ENCODE measurements around the gene MGLL. TPM values are rescaled to one million over a fixed set of nuclear protein-coding genes. Genes with fewer than 3 reads are reported as not detected.

MGLL gene
- total RNA-seq, 1 donor from 2014 or later: 0.43 TPM

- Mint-ChIP-seq H3K27me3 (peaks cover 55% of the 10 kb centered on the region), H3K27ac (no peak overlapping the region), H3K9me3 (ENCODE audit: low read depth) (no peaks in the 10 kb centered on the region), H3K4me1 (ENCODE audit: low read depth) (no peaks in the 10 kb centered on the region), H3K36me3 (ENCODE audit: insufficient read depth) (no peaks in the 10 kb centered on the region), H3K4me3 (ENCODE audit: low read depth) (no peak overlapping the region)
- no peak for TF ChIP-seq CTCF (IDR thresholded peaks at IDR 0.05; ENCODE audit: unreplicated experiment)
- no peak for DNase-seq (ENCODE audit: low spot score, unreplicated experiment)
Measured at GRCh38 chr3:127728417-127729015, 93.8 kb downstream of the MGLL start.

GRCh38 chr3:127726894-127727293, 95.4 kb downstream of the MGLL start:
- Mint-ChIP-seq H3K4me3 (ENCODE audit: low read depth) (no peak overlapping the region), H3K9me3 (ENCODE audit: low read depth) (no peaks in the 10 kb centered on the region), H3K36me3 (ENCODE audit: insufficient read depth) (no peaks in the 10 kb centered on the region), H3K4me1 (ENCODE audit: low read depth) (no peaks in the 10 kb centered on the region), H3K27me3 (peaks cover 56% of the 10 kb centered on the region), H3K27ac (no peak overlapping the region)
- TF ChIP-seq CTCF (IDR thresholded peaks at IDR 0.05; ENCODE audit: unreplicated experiment): no peak
- DNase-seq (ENCODE audit: low spot score, unreplicated experiment): no peak

- Mint-ChIP-seq H3K36me3 (ENCODE audit: insufficient read depth) (no peaks in the 10 kb centered on the region), H3K4me3 (ENCODE audit: low read depth) (no peak overlapping the region), H3K4me1 (ENCODE audit: low read depth) (peaks cover 3% of the 10 kb centered on the region), H3K9me3 (ENCODE audit: low read depth) (no peaks in the 10 kb centered on the region), H3K27me3 (peaks cover 30% of the 10 kb centered on the region), H3K27ac (no peak overlapping the region)
- TF ChIP-seq CTCF (IDR thresholded peaks at IDR 0.05; ENCODE audit: unreplicated experiment): no peak
- no peak for DNase-seq (ENCODE audit: low spot score, unreplicated experiment)
Measured at GRCh38 chr3:127723011-127723567, 99.2 kb downstream of the MGLL start.

GRCh38 chr3:127722091-127722784, 100.1 kb downstream of the MGLL start:
- Mint-ChIP-seq H3K4me1 (ENCODE audit: low read depth) (peaks cover 3% of the 10 kb centered on the region), H3K9me3 (ENCODE audit: low read depth) (no peaks in the 10 kb centered on the region), H3K4me3 (ENCODE audit: low read depth) (no peak overlapping the region), H3K27me3 (peaks cover 29% of the 10 kb centered on the region), H3K36me3 (ENCODE audit: insufficient read depth) (no peaks in the 10 kb centered on the region), H3K27ac (no peak overlapping the region)
- no peak for TF ChIP-seq CTCF (IDR thresholded peaks at IDR 0.05; ENCODE audit: unreplicated experiment)
- no peak for DNase-seq (ENCODE audit: low spot score, unreplicated experiment)

GRCh38 chr3:127720985-127721935, 101.1 kb downstream of the MGLL start:
- no peak overlapping the region for H3K4me3 Mint-ChIP-seq (ENCODE audit: low read depth)
- no peak for DNase-seq (ENCODE audit: low spot score, unreplicated experiment)
- peaks cover 30% of the 10 kb centered on the region for H3K27me3 Mint-ChIP-seq
- H3K9me3 Mint-ChIP-seq (ENCODE audit: low read depth): no peaks in the 10 kb centered on the region
- no peaks in the 10 kb centered on the region for H3K36me3 Mint-ChIP-seq (ENCODE audit: insufficient read depth)
- peaks cover 3% of the 10 kb centered on the region for H3K4me1 Mint-ChIP-seq (ENCODE audit: low read depth)
- H3K27ac Mint-ChIP-seq: no peak overlapping the region
- TF ChIP-seq CTCF (IDR thresholded peaks at IDR 0.05; ENCODE audit: unreplicated experiment): no peak
